Tibial nerve (tissue), 4 donors: ENCODE measurements around the gene HNRNPC.

Source experiments
- EP300 ChIP-seq, 2 donors: sonication (generic); formaldehyde crosslinking; IDR thresholded peaks; one replicate each; pipeline ENCODE4 v1.6.1; 2017; ENCODE audit warnings: antibody characterized with exemption in 2 of 2, mild to moderate bottlenecking in 1 of 2
- POLR2A ChIP-seq, 2 donors: fragments of 450-650 bp; IDR thresholded peaks; one replicate each; pipeline ENCODE4 v1.6.1; 2017; ENCODE audit warnings: antibody characterized with exemption in 2 of 2, mild to moderate bottlenecking in 2 of 2, moderate library complexity in 2 of 2
- TF ChIP-seq, protein P1 (sequence below), 5 experiments: fragments of 200-600 bp in 3 of 5; fragments of 450-650 bp in 2 of 5; sonication (generic) in 3 of 5; IDR thresholded peaks; one replicate each; pipeline ENCODE4 v1.5.1; 2016 to 2019; ENCODE audit warnings: antibody characterized with exemption in 5 of 5, mild to moderate bottlenecking in 3 of 5, moderate library complexity in 2 of 5

DNA sequence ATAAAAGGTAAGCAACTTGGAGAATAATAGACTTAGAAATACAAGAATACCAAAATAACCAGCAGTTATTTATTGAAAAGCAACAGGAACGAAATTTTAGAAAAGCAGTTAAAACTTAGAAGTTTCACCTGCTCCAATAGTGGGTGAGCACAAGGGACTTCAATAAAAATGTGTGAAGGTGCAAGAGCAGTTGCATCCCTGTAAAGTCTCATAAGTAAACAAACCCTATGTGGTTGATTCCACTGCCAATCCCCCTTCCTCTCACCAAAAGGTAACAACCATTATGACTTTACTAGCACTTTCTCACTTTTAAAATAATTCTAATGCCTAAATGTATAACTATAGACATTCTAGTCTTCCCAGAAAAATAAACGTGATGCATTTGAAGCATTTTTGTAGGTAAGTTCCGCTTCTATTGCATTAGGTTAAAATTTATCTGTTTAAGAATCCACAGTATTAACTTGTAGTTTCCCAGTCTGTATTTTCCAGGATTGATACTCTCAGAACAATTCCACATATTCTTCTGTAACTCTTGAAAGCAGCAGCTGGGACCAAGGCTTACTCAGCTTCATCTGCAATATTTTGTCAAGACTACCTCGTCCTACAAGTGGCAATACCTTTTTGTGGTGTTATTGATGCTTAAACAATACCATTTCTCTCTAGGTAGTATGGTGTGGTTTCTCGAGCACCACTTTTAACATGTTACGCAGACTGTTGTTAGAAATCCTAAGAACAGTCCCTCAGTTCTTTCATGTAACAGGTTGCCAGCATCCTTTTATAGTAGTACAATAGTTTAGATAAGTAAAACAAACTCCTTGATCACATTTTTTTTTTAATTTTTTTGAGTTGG lies 32.1 kb downstream of the HNRNPC start:
- TF ChIP-seq, protein P1, sequence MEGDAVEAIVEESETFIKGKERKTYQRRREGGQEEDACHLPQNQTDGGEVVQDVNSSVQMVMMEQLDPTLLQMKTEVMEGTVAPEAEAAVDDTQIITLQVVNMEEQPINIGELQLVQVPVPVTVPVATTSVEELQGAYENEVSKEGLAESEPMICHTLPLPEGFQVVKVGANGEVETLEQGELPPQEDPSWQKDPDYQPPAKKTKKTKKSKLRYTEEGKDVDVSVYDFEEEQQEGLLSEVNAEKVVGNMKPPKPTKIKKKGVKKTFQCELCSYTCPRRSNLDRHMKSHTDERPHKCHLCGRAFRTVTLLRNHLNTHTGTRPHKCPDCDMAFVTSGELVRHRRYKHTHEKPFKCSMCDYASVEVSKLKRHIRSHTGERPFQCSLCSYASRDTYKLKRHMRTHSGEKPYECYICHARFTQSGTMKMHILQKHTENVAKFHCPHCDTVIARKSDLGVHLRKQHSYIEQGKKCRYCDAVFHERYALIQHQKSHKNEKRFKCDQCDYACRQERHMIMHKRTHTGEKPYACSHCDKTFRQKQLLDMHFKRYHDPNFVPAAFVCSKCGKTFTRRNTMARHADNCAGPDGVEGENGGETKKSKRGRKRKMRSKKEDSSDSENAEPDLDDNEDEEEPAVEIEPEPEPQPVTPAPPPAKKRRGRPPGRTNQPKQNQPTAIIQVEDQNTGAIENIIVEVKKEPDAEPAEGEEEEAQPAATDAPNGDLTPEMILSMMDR (IDR thresholded peaks at IDR 0.05), result no peak
- no peak for TF ChIP-seq POLR2A (IDR thresholded peaks at IDR 0.05)
- no peak for TF ChIP-seq EP300 (IDR thresholded peaks at IDR 0.05)
